ENCODE measurements around the gene PABPC1L.

GRCh38 chr20:44965651-44966029 lies 55.8 kb downstream of the PABPC1L start:
- TF ChIP-seq CTCF (IDR thresholded peaks at IDR 0.05) (no peak), POLR2A (IDR thresholded peaks at IDR 0.05) (no peak), EP300 (IDR thresholded peaks at IDR 0.05) (no peak)
